GM19025 (cell line): Measurements from ENCODE around the gene AEBP1.
"Not testable (repeated sequence)": the region's sequence is repeated elsewhere in the genome, so short reads cannot be mapped to it uniquely, and the experiment has no call there.

ENCODE experiments used
- ATAC-seq: cut with Tn5 transposase; IDR thresholded peaks from one replicate; pipeline ENCODE4 v1.9.1; 2021; ENCODE audit warnings: mild to moderate bottlenecking, low read depth, moderate library complexity; ENCODE audit not compliant: unreplicated experiment

AEBP1 gene

DNA sequence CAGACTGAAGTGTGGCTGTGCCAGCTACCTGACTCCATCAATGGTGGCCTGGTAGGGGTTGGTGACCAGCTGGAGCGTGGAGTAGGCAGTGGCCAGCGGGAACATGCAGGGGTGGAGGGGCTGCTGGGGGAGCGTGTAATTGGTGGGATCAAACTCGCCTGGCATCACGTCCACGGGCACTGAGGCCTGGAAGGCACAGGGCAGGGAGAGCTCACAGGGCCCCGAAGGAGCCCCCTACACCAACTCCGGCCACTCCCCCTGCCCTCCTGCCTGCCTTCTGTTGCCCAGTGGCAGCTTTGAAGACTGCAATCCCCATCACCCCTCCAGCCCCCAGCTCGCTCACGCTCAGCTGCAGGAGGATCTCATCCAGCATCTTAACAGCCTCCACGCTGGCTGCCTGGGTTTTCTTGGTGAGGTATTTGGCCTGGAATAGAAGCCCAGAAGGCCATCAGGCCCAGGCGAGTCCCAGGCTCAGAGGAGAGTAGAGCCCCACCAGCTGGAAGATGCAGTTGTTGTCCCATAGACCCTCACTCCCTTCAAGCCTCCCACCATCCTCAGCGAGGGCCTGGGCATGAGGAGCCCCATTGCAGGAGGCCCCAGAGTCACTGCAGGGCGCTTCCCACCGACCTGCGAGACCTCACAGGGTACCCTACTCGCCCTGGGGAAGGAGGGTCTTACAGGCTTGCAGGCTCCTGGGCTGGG is 12.1 kb downstream of the AEBP1 start:
- ATAC-seq = no peak

DNA sequence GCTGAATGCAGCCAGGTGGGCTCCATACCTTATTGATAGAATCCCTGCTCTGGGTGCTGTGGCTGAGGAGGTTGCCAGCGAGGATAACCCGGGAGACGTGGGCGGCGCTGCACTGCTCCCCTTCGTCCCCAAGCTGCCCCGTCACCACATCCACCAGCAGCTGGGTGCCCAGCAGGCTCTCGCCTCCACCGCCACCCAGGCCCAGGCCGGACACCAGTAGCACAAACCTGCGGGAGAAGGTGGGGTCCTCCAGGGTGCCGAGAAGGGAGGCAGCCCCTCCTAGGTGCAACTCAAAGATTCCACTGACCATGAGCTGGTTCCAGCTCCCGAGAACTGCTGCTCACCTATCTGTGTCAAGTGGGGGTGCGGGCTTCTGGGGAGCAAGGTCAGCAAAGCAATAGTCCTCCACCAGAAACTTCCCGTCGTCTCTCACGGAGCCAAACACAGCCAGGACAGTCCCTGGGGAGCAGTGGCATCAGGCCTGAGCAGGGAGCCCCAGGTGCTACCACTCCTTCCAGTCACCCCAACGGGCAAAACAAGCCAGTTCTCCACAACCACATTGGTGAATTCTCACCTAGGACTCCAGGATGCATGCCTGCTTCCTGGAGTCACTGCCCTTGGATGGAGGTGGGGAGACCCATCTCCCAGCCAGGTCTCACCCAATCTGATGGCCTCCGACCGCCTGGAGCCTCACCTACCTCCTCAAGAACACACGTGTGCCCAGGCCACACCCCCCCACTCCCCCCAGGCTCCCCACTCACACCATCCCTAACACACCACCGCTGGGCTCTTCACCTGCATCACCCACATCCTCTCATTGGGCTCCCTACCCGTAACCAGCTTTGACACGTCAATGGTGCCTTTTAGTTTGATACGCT is 12.9 kb downstream of the AEBP1 start:
- ATAC-seq = no peak

DNA sequence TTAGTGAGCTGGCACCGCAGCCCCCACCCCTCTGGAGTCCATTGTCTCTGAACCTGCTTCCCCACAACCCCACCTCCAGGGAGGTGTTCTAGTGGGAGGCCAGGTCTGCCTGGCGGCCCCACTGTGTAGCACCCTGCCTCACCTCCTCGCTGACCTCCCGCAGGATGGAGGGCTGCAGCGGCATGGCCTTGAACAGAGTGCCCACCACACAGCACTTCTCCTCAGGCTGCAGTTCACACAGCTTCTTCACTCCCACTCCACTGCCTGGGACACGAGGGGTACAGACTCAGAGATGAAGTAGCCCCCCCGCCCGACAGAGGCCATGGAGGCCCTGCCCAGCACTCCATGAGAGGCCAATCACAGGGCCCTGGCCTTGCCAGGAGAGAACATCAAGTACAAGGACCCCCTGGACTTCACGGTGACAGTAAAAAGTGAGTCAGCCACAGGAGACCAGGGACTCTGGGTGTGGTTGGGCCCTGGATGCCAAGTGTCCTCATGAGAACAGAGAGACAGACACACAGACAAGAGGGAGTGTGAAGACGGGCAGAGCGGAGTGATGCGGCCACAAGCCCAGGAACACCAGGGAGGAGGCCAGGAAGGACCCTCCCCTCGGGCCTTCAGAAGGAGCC is 13.8 kb downstream of the AEBP1 start:
- no peak for ATAC-seq

DNA sequence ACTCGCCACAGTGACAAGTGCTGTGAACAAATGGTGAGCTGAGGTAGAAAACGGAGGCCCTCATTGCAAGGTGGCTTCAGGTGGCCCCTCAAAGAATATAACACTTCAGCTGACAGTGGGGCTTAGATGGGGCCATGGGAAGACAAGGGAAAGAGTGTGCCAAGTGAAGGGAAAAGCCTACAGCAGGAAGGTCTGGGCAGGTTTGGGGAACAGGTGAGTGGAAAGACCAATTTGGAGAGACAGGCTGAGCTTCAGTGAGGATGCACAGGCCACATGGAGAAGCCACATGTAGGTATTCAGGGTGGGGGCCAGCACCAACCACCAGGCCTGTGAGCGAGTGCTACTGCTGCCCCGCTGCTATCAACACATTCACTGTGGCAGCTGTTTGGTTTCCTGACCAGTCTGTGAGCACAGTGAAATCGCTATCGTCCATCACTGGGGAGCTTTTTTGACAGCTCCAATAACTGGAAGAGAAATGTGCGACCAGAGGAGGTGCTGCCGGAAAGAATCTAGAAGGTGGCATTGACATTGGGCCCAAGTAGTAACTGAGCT is 15.8 kb downstream of the AEBP1 start:
- no peak for ATAC-seq

DNA sequence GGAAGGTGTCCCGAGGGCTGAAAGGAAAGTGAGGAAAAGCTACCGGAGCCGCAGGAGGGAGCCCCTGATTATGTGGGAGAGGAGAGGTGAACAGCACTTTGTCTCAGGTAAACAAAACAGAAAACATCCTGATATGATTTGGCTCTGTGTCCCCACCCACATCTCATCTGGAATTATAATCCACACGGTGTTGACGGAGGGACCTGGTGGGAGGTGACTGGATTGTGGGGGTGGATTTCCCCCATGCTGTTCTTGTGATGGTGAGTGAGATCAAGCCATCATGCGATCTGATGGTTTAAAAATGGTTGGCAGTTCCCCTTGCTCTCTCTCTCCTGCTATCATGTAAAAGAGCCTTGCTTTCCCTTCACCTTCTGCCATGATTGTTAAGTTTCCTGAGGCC is 16.2 kb downstream of the AEBP1 start:
- ATAC-seq = no peak

DNA sequence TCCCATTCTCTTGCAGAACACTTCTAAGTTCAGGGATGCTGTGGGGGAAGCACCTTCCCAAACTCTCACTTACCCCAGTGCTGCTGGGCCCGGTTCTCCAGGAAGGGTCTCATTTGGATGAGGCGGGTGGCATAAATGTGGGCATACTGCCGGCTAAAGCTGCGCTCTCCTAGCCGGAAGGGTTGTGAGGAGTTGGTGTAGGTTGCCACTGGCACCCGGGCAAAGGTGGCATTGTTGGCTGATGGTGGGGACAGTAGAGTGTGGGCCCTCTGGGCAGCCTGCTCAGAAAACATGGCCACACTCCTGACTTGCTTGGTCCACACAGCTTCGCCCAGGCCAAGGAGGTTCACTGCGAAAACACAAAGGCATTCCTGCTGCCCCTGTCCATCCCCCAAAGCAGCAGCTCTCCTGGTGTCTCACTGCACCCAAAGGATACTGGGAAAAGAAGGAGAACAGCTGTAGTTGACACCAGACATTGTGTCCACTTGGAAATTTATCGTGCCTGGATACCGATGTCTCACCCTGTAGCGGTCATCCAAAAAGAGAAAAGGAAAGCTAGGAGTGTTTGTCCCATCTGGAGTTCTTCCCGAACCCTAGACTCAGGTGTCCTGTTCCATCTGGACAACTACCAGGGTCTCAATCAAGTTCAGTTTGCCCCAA is 17.7 kb downstream of the AEBP1 start:
- no peak for ATAC-seq

DNA sequence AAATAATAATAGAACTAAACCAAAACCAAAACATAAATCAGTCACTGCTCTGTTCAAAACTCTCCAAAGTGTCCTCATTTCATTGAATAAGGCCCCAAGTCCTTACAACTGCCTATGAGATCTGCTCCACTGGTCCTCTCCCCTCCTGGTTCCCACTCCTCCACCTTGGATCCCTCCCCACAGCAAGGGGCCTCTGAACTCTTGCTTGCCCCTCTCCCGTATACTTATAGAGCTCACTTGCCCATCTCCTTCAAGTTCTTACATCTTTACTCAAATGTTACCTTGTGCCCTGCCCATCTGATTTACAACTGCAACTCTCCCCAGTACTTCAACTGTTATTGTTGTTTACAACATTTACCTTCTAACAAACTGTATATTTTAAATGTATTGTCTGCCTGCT is 18.4 kb downstream of the AEBP1 start:
- no peak for ATAC-seq

DNA sequence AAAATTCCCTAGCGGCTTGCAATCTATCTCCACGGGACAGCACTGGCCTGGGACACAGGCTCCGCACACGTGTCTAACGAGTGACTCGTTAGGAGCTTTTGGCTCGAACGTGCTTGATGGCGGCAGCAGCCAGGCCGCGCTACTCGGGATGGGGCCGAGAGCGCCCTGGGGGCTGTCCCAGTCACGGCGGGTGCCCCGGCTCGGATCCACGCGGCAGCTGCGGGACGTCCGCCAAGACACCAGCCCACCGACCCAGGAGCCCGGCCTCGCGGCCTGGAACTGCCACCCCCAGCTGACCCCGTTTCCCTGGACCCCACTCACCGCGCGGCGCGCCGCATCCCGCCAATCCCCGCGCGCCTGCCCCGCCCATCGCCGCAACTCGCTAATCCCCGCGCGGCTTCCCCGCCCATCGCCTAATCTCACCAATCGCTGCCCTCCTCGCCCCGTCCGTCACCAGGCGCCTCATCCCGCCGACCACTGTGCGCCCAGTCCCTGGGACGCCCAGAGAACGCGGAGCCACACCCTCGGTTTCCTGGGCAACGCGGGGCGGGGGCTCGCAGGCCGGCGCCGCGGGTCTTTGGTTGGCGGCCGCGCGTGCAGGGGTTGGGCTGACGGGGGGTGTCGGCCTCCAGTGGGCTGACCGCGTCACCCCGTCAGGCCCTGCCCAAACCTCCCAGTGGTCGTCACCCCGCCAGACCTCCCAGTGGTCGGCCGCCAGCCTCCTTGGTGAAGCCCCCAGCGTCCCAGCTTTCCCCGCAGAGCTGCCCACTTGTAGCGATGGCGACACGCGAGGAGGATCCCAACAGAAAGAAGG is 19.3 kb downstream of the AEBP1 start, which contains the start of gene POLD2:
POLD2 (minus strand) TSS at position 359 of the 814 bp plus-strand sequence. CDS start 1,495 bp downstream, outside the sequence.
- peak; percentile 99 for ATAC-seq

DNA sequence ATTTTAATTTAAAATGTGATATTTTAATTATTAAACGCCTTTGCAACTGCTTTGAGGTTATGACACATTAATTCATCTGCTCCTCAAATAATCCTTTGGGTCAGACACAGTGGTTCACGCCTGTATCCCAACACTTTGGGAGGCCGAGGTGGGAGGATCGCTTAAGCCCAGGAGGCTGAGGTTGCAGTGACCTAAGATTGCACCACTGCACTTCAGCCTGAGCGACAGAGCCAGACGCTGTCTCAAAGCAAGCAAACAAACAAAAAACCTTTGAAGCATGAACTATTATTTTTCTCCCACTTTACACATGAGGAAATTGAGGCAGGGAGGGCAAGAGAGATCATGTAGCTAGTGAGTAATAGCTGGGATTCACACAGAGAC is 20.7 kb downstream of the AEBP1 start:
- ATAC-seq = no peak

DNA sequence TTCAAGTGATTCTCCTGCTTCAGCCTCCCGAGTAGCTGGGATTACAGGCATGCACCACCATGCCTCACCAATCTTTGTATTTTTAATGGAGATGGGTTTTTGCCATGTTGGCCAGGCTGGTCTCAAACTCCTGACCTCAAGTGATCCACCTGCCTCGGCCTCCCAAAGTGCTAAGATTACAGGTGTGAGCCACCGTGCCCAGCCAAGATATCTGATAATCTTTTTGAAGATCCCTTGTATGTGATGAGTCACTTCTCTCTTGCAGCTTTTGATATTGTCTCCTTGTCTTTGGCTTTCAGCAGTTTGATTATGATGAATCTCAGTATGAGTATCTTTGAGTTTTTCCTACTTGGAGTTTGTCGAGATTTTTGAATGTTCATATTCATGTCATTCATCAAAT is 22.4 kb downstream of the AEBP1 start:
- ATAC-seq = not testable (repeated sequence)

DNA sequence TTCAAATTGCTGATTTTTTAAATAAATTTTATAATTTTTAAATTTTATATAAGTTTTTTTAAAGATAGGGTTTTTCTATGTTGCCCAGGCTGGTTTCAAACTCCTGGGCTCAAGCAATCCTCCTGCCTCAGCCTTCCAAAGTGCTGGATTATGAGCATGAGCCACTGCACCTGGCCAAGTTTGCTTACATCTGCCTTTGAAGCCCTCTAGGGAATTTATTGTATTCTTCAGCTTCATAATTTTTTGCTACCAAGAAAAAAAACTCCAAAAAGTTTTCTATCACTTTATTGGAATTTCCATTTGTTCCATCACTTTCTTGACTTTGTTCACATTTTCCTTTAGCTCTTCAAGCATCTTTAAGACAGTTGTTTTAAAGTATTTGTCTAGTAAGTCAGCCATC is 23.0 kb downstream of the AEBP1 start:
- ATAC-seq = no peak

DNA sequence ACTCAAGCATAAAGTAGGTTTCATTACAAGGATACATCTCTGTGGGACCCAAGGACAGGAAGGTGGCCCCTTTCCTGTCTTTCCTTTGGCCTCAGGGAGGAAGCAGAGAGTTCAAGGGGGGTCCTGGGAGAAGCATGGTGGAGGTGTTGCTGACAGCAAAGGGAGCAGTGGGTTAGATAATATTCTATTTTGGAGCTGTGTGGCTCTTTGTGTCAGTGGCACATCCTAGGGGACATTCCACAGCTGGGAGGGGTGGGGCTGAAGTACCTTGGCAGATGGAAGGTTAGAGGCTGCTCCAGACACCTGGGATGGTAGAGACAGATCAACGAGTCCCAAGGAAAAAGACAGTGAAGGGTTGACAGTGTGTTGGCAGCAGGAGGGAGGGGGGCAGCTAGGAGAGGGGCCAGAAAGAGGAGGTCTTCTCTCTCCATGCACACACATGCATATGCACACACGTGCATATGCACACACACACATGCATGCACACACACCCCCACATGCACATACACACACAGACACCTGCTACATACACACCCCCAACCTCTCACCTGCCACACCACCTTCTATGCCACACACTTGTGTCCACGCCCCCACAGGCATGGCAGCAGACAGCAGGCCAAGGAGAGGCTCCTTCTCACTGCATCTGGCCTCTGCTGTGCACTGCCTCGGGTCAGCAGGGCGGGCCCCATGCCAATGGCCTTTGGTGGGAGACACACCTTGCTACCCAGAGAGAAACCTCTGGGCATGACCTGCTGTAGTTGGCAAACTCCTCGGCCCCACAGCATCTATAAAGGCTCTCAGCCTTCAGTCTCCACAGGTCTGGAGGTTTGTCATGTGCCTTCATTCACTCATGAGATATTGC is 24.8 kb downstream of the AEBP1 start:
- no peak for ATAC-seq

DNA sequence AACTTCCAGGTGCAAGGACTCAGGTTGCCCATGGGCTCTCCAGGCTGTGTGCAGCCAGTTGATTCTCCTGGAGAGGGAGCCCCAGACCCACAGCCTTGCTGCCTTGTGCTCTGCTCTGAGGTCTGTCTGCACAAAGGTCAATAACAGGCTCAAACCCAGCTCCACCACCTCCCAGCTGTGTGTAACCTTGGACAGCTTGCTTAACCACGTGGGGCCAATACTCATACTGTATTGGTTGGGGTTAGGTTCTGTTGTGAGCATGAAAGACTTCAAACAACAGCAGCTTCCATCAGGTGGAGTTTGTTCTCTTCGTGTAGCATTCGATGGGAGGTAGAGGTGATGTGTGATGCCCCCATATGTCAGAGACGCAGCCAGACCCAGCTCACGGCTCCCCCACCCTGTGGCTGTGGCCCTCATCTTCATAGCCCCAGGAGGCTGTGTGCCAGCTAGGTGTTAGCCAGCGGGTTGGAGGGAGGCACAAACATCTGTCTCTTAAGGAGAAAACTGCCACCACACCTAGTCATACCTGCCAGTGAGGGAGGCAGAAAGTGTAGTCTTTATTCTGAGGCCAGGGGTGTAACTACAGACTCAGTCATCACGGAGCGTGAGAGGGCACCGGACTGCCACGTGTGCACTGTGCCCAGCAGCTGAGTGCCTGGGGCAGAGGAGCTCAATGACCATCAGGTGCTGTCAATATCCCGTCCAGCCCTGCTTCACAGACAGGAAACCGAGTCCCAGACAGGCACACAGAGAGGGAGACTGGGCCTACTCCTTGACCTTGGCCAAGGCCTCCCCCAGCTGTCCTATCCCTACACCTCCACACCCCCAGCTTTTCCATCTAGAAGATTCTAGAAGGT is 27.3 kb downstream of the AEBP1 start:
- ATAC-seq = no peak

DNA sequence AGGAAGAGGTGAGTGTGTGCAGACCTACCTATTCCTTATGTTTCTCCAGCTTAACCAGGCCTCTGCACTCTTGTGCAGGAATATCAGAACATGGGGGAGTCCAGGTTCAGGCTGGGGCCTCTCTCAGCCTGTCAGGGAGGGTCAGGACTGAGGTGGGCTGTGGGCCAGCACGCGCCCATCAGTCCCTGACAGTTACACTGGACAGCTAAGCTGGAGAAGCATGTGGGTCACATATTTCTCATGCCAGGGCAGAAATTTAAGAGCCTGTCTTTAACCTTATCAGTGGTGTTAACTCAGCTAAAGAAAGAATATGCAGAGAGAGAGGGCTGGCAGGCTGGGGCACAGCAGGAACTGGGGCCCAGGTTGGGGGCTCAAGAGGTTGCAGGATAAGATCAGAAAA is 27.9 kb downstream of the AEBP1 start:
- no peak for ATAC-seq

DNA sequence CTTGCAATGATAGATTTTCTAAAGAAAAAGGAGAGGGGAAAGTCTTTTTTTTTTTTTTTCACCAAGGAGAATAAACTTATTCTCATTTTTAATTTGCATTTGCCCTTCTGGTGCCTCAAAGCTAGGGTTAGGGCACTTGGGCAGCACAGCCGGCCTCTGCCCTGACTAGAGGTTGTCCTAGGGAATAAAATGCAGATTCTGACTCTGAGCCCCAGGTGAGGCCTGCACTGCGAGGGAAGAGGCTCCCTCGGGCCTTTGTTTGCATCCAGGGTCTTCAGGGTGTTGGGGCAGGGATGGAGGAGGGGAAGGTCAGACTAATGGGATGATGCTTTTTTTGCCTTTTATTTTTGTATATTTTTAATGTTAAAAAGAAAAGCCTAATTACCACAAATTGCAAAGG is 29.1 kb downstream of the AEBP1 start:
- no peak for ATAC-seq

DNA sequence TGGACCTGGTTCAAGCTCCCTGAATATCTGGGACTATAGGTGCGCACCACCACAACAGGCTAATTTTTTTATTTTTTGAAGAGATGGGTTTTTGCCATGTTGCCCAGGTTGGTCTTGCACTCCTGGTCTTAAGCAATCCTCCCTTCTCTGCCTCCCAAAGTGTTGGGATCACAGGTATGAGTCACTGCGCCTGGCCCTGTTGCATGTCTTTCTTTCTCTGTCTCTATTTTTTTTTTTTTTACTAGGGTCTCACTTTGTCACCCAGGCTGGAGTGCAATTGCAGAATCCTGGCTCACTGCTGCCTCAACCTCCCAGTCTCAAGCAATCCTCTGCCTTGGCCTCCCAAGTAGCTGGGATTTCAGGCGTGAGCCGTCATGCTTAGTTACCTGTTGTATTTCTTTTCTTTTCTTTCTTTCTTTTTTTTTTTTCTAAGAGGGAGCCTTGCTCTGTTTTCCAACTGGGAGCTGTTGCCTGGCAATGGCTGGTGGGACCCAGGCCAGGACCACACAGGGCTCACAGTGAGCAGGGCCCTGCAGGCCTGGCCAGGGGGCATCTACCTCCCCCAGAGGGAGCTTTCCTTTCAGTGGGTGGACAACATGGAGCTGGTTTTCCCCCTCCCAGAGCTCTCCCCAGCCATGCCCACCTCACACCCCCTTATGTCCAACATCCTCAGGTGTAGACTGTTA is 30.9 kb downstream of the AEBP1 start:
- no peak for ATAC-seq

DNA sequence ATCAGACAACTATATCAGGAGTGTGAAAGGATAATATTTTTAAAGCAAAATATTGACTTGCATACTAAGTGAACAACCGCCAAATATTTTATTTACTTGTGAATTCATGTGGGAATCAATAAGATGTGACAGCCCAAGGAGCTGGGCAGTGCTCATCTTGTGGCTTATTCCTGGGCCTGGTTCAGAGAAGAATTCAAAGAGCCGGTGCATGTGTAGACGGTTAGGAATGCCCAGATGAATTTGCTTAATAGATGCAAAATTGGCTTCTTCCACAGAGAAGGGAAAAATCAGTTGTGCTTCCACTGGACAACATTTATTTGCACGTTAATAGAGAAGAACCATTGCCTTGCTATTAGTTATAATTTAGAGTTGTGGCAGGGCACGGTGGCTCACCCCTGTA is 32.6 kb downstream of the AEBP1 start:
- no peak for ATAC-seq
